ENCODE data around the gene TNFAIP8L1.

DNA sequence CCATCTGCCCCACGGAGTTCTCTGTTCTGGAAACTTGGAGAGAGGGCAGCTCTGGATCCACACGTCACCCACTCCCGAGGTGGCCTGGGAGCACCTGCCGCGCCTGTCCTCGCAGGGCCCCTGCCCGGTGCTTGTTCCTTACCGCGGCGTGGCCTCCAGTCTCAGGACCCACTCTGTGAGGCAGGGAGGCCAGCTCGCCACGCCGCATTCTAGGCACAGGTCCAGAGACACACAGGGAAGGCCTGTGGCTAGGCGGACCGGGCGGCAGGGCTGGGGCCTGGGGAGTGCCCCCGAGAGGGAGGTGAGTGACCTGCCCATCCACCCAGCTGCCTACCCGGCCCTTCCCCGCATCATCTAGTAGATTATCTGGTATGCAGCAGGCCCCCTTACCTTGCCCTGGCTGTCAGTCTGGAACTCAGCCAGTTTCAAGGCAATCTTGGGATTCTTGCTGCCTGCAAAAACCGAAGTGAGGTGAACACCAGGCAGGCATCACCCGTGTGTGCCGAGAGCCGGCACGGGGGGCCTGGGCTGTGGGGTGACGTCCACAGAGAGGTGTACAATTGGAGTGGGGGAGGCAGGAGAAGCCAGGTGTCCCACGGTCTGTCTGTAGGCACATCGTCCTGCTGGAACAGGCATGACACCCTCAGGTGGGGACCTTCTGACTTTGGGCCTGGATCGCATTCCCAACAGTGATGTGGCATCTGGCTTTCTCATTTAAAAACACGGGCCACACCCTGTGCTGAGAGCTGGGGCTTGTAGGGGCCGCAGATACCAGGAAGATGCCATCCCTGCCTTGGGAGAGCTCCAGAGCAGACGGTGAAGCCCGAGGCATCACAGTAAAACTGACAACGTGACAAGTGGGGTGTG, 60.7 kb downstream of the TNFAIP8L1 start:
- TF ChIP-seq, protein P1, sequence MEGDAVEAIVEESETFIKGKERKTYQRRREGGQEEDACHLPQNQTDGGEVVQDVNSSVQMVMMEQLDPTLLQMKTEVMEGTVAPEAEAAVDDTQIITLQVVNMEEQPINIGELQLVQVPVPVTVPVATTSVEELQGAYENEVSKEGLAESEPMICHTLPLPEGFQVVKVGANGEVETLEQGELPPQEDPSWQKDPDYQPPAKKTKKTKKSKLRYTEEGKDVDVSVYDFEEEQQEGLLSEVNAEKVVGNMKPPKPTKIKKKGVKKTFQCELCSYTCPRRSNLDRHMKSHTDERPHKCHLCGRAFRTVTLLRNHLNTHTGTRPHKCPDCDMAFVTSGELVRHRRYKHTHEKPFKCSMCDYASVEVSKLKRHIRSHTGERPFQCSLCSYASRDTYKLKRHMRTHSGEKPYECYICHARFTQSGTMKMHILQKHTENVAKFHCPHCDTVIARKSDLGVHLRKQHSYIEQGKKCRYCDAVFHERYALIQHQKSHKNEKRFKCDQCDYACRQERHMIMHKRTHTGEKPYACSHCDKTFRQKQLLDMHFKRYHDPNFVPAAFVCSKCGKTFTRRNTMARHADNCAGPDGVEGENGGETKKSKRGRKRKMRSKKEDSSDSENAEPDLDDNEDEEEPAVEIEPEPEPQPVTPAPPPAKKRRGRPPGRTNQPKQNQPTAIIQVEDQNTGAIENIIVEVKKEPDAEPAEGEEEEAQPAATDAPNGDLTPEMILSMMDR (IDR thresholded peaks at IDR 0.05; ENCODE audit: low read length), result no peak
- TF ChIP-seq EZH2 (optimal IDR thresholded peaks at IDR 0.05; ENCODE audit: low read depth, low read length), result no peak
- TF ChIP-seq EZH2phosphoT487 (IDR thresholded peaks at IDR 0.05; ENCODE audit: low read length), result no peak
